Hematopoietic multipotent progenitor cell treated with erythropoietin and hydrocortisone succinate and interleukin-3 and kit ligand, for 4 days (in vitro differentiated cells): ENCODE results near the gene C3orf70.

Source experiments
- DNase-seq: peaks from one replicate; pipeline ENCODE4 v3.0.0-alpha.2; 2015

Gene C3orf70

GRCh38 chr3:185042312-185043050, 110.4 kb downstream of the C3orf70 start:
- DNase-seq, result no peak

- no peak for DNase-seq
Measured at GRCh38 chr3:185041540-185041939, 111.3 kb downstream of the C3orf70 start.

- DNase-seq, result no peak
Measured at GRCh38 chr3:185040425-185040824, 112.4 kb downstream of the C3orf70 start.

- no peak for DNase-seq
Measured at GRCh38 chr3:185037801-185038200, 115.1 kb downstream of the C3orf70 start.

GRCh38 chr3:185030951-185031350, 121.9 kb downstream of the C3orf70 start:
- no peak for DNase-seq

GRCh38 chr3:185030399-185030798, 122.5 kb downstream of the C3orf70 start:
- DNase-seq, result no peak

GRCh38 chr3:185029086-185029485, 123.8 kb downstream of the C3orf70 start:
- DNase-seq, result no peak

GRCh38 chr3:185028121-185028520, 124.7 kb downstream of the C3orf70 start:
- no peak for DNase-seq
